ENCODE measurements around the gene TEPSIN.

TEPSIN gene

DNA sequence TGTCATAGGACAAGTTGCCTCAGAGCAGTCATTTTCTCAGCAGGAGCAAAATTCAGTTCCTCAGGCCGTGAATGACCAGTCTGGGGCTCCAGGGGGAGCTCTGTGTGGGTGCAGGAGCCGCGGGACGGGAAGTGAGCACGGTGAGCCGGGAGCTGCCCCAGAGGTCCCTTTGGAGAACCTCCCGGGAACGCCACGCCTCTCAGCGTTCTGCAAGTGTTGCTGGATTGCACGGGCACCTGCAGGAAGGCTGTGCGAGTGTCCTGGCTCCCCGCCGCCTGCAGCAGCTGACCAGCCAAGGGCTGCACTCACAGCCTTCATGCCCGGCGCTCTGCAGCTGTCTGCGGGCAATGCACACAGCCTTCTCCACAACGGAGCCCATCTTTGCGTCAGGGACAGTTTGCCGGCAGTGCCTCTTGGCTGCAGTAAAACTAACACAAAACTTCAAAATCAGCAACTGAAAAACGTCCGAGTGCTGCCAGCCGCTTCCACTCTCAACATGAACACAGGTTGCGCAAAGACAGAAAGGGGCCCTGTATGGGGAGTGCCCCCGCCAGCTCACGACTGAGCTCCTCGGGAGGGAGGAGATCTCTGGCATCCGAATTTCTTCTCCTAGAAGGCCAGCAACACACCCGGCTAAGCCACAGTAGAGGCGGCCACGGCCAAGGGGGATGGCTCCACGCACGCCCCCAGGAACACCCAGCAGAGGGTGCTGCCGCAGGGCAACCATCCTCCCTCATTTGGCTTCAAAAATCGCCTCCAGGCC is 16.3 kb upstream of the TEPSIN start:
- peak; percentile 74 for DNase-seq (ENCODE audit: low read depth)
- H3K4me3 ChIP-seq (ENCODE audit: low read length), result peak overlapping the region; percentile 24
- TF ChIP-seq, protein P1, sequence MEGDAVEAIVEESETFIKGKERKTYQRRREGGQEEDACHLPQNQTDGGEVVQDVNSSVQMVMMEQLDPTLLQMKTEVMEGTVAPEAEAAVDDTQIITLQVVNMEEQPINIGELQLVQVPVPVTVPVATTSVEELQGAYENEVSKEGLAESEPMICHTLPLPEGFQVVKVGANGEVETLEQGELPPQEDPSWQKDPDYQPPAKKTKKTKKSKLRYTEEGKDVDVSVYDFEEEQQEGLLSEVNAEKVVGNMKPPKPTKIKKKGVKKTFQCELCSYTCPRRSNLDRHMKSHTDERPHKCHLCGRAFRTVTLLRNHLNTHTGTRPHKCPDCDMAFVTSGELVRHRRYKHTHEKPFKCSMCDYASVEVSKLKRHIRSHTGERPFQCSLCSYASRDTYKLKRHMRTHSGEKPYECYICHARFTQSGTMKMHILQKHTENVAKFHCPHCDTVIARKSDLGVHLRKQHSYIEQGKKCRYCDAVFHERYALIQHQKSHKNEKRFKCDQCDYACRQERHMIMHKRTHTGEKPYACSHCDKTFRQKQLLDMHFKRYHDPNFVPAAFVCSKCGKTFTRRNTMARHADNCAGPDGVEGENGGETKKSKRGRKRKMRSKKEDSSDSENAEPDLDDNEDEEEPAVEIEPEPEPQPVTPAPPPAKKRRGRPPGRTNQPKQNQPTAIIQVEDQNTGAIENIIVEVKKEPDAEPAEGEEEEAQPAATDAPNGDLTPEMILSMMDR (conservative IDR thresholded peaks at IDR 0.05; ENCODE audit: low read length), result peak; percentile 69

DNA sequence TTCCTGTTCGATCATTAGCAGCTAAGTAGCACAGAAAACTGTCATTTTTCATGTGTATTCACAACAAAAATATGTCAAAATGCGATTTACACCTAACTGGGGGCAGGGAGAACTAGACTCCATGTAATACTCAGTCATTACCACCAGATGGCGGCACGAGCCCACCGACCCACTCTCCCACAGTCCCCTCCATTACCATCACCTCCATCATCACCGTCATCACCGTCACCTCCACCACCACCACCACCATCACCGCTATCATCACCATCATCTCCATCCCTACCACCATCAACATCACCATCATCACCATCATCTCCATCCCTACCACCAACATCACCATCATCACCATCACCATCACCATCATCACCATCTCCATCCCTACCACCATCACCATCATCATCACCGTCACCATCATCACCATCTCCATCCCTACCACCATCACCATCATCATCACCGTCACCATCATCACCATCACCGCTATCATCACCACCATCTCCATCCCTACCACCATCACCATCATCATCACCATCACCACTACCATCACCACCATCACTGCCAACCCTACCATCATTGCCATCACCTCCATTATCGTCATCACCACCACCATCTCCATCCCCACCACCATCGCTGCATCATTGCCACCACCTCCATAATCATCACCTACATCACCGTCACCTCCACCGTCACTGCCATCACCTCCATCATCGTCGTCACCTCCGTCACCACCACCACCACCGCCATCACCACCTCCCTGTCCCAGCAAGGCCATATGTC is 14.7 kb upstream of the TEPSIN start:
- no peak overlapping the region for H3K4me3 ChIP-seq (ENCODE audit: low read length)
- peak; percentile 23 for DNase-seq (ENCODE audit: low read depth)
- TF ChIP-seq, protein P1 (conservative IDR thresholded peaks at IDR 0.05; ENCODE audit: low read length), result peak; percentile 73

DNA sequence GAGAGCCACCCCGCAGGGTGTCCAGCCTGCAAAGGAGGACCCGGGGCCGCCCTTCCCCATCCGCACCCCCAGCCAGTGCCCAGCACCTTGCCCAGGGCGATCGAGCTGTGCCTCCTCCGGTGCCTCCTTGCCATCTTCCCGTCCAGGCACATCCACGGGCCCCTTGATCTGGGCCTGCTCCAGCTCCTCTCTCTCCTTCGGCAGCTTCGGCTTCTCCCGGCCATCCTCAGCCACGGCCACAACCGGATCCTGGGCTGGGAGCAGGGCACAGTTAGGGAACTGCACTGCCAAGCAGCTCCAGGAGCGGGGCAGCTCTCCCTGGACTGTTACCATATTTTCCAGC is 14.1 kb upstream of the TEPSIN start:
- TF ChIP-seq, protein P1 (conservative IDR thresholded peaks at IDR 0.05; ENCODE audit: low read length), result no peak
- DNase-seq (ENCODE audit: low read depth), result no peak
- no peak overlapping the region for H3K4me3 ChIP-seq (ENCODE audit: low read length)

DNA sequence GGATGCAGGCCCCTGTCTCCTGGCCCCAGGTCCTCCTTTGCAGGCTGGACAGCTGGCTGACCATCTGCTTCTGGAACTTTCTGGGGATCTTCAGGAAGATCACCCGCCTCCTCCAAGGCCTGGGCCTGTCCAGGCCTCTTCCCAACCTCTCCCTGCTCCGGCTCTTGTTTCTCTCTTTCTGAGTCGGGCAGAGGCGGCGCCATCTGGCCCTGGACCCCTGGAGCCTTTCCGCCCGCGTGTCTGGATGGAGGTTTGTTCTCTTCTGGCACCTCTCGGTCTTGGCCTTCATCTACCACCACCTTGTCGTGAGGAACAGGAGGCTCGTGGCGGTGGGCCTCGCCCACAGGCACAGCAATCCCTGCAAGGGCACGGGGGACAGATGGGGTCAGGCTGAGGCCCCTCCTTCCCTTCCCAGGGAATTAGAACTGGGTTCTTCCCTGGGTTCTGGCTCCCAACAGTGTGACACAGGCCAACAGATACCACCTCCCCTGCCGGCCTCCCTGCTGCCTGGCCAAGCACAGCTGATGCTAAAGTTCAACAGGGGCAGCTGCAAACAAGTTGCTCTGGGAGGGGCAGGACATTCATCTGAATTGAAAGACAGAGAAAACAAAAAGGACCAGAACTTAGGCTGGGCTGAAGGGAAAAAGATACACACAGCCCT is 13.6 kb upstream of the TEPSIN start:
- no peak for DNase-seq (ENCODE audit: low read depth)

DNA sequence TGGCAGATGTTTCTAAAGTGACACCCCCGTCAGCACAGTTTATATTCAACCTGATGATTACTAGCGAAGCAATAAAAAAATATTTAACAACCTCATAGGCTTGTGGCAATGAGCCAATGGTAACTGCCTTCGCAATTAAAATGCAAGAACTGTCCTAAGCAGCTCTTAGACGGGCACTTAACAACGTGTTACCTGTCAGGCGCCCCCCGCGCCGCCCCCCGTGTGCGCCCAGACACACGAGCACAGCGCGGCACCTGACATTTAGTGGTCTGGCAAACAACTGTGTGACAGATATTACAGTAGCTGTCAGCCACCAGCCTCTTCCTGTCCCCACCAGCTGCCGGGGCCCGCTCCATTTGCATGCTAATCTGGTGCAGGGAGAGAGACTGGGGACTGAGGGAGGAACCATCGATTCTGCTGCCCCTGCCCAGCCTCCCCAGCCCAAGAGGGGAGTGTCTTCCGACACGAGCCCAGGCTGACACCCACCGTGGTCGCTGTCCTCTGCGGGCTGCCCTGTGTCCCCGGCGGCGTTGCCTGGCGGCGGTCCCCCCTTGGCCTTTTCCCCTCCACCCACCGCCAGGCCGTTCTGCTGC is 12.9 kb upstream of the TEPSIN start:
- DNase-seq (ENCODE audit: low read depth), result no peak
- TF ChIP-seq, protein P1 (conservative IDR thresholded peaks at IDR 0.05; ENCODE audit: low read length), result no peak
- H3K4me3 ChIP-seq (ENCODE audit: low read length), result no peak overlapping the region

More for the DNA sequence above, 13.6 kb upstream of the TEPSIN start:
- TF ChIP-seq, protein P1 (conservative IDR thresholded peaks at IDR 0.05; ENCODE audit: low read length), result no peak
- no peak overlapping the region for H3K4me3 ChIP-seq (ENCODE audit: low read length)

DNA sequence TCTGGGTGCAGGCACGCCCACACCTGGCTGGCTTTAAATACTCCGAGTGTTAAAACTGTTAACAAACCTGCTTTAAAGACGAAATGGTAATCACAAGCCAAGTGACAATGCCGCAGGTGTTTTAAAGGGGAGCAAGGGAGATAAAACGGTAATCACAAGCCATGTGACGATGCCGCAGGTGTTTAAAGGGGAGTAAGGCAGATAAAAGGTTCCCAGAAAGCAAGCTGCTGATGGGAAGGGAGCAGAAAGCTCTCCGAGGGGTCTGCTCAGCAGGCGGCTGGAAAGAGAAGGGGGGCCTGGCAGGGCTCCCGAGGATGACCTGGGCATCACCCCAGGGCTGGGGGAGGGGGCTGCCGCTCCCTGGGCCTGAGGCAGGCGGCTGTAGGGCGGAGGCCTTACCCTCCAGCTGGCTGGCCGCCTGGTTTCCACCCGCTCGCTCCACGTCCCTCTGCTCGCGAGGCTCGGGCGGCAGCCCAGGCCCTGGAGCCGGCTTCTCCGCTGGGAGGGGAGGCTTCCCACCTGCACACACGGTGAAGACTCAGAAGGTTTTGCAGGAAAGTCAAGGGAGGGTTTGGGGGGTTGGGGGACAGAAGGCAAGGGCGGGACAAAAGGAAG is 12.3 kb upstream of the TEPSIN start:
- H3K4me3 ChIP-seq (ENCODE audit: low read length), result no peak overlapping the region
- no peak for DNase-seq (ENCODE audit: low read depth)
- TF ChIP-seq, protein P1 (conservative IDR thresholded peaks at IDR 0.05; ENCODE audit: low read length), result no peak
